B cell (primary cell): Measurements from ENCODE around the gene PRPS1. TPM values are rescaled to one million over a fixed set of nuclear protein-coding genes. Genes with fewer than 3 reads are reported as not detected.

Source experiments
- ATAC-seq: fragments of 200-7000 bp; cut with Tn5 transposase; one replicate; pipeline ENCODE4 v1.10.0; 2021; ENCODE audit warnings: low read depth, mild to moderate bottlenecking, moderate number of reproducible peaks, moderate library complexity
- CTCF ChIA-PET: fragments of 350-600 bp; sonication (Branson Sonifier 250); formaldehyde crosslinking; loops from one replicate; lab custom pipeline; 2021; ENCODE audit warnings: antibody characterized with exemption, inconsistent platforms; lab: Charles Lee
- POLR2A ChIA-PET: fragments of 350-600 bp; sonication (Branson Sonifier 250); formaldehyde crosslinking; loops from one replicate; lab custom pipeline; 2021; ENCODE audit warnings: antibody characterized with exemption; lab: Charles Lee
- DNase-seq: peaks from one replicate; pipeline ENCODE4 v3.0.0; 2013
- H2AFZ ChIP-seq: 2 replicates; pipeline ENCODE4 v1.6.1; 2012; ENCODE audit warnings: mild to moderate bottlenecking, low read depth, low read length; ENCODE audit not compliant: insufficient read depth, poor library complexity, severe bottlenecking
- H3K27ac ChIP-seq, 2 donors: 1 replicate in 1 of 2; 2 replicates in 1 of 2; pipeline ENCODE4 v1.5.1; 2012 to 2013; ENCODE audit warnings: low read length in 2 of 2, mild to moderate bottlenecking in 2 of 2, moderate library complexity in 1 of 2
- H3K27me3 ChIP-seq, 4 experiments: fragments of 200-600 bp in 1 of 4; sonication (generic) in 1 of 4; replicated peaks in 1 of 4; 1 replicate in 2 of 4; 2 replicates in 2 of 4; pipeline versions ENCODE4 v1.6.1 to v1.7.0; 2013 to 2016; ENCODE audit warnings: low read length in 3 of 4, mild to moderate bottlenecking in 2 of 4, mixed read lengths in 1 of 4, moderate library complexity in 1 of 4; ENCODE audit not compliant: insufficient read depth in 4 of 4, control insufficient read depth in 3 of 4; ENCODE audit errors: control extremely low read depth in 1 of 4
- H3K36me3 ChIP-seq, 2 experiments: replicated peaks in 1 of 2; 1 replicate in 1 of 2; 2 replicates in 1 of 2; pipeline versions ENCODE4 v1.6.1 to v1.7.1; 2013; ENCODE audit warnings: low read length in 1 of 2; ENCODE audit not compliant: insufficient read depth in 2 of 2, control insufficient read depth in 1 of 2; ENCODE audit errors: control extremely low read depth in 1 of 2, extremely low read depth in 1 of 2
- H3K4me1 ChIP-seq, 2 donors: fragments of 200-600 bp in 1 of 2; sonication (generic) in 1 of 2; 1 replicate in 1 of 2; 2 replicates in 1 of 2; pipeline versions ENCODE4 v1.5.1 to v1.6.1; 2013 to 2017; ENCODE audit warnings: low read length in 2 of 2; ENCODE audit not compliant: control insufficient read depth in 2 of 2, insufficient read depth in 2 of 2
- H3K4me2 ChIP-seq: replicated peaks from 2 replicates; pipeline ENCODE3; 2012; ENCODE audit warnings: mild to moderate bottlenecking, low read depth, low read length; ENCODE audit not compliant: poor library complexity, severe bottlenecking
- H3K4me3 ChIP-seq, 5 experiments: fragments of 200-600 bp in 1 of 5; sonication (generic) in 1 of 5; 1 replicate in 3 of 5; 2 replicates in 2 of 5; pipeline versions ENCODE4 v1.5.1 to v1.7.0; 2011 to 2016; ENCODE audit warnings: low read length in 4 of 5, mild to moderate bottlenecking in 4 of 5, low read depth in 2 of 5, control low read depth in 1 of 5, moderate library complexity in 1 of 5; ENCODE audit not compliant: insufficient read depth in 1 of 5; ENCODE audit errors: control extremely low read depth in 1 of 5, extremely low read depth in 1 of 5
- H3K79me2 ChIP-seq: fragments of 200-600 bp; sonication (generic); one replicate; pipeline ENCODE4 v1.6.0; 2016; ENCODE audit warnings: low read length; ENCODE audit not compliant: control insufficient read depth, insufficient read depth
- H3K9ac ChIP-seq: fragments of 200-600 bp; sonication (generic); 2 replicates; pipeline ENCODE4 v1.6.1; 2017; ENCODE audit warnings: mild to moderate bottlenecking, low read length, moderate library complexity
- H3K9me3 ChIP-seq, 3 donors: one replicate each; pipeline versions ENCODE4 v1.6.1 to v1.7.1; 2013; ENCODE audit warnings: low read length in 2 of 3; ENCODE audit not compliant: control insufficient read depth in 2 of 3, insufficient read depth in 1 of 3; ENCODE audit errors: control extremely low read depth in 1 of 3
- H4K20me1 ChIP-seq: 2 replicates; pipeline ENCODE4 v1.6.0; 2012; ENCODE audit warnings: mild to moderate bottlenecking, low read length; ENCODE audit not compliant: insufficient read depth, control insufficient read depth, poor library complexity, severe bottlenecking
- H3K27ac Mint-ChIP-seq: one replicate; pipeline ENCODE4 v1.8.0; 2021; ENCODE audit warnings: mixed read lengths
- H3K27me3 Mint-ChIP-seq: one replicate; pipeline ENCODE4 v1.8.0; 2021; ENCODE audit warnings: mixed read lengths
- H3K4me1 Mint-ChIP-seq: one replicate; pipeline ENCODE4 v1.8.0; 2021; ENCODE audit warnings: mixed read lengths
- H3K4me3 Mint-ChIP-seq: one replicate; pipeline ENCODE4 v1.8.0; 2021; ENCODE audit warnings: mixed read lengths
- H3K9me3 Mint-ChIP-seq: one replicate; pipeline ENCODE4 v1.8.0; 2022; ENCODE audit warnings: mixed read lengths; ENCODE audit not compliant: insufficient read depth
- CTCF ChIP-seq: fragments of 200-600 bp; IDR thresholded peaks from one replicate; pipeline ENCODE4 v1.8.0; 2022; ENCODE audit warnings: antibody characterized with exemption, mild to moderate bottlenecking
- EZH2 ChIP-seq: IDR thresholded peaks from 2 replicates; pipeline ENCODE4 v1.6.1; 2012; ENCODE audit warnings: borderline replicate concordance, low read depth, mild to moderate bottlenecking, moderate library complexity, low read length; ENCODE audit not compliant: insufficient read depth, poor library complexity, severe bottlenecking
- WGBS: methylation state at CpG from one replicate; pipeline ENCODE4 v1.1.5; 2013; ENCODE audit warnings: missing lambda C conversion rate; ENCODE audit not compliant: insufficient coverage; 5-methylcytosine and 5-hydroxymethylcytosine counted together
- intact Hi-C: fragments of 100-400 bp; cut with micrococcal nuclease; formaldehyde crosslinking; loops from one replicate; pipeline ENCODE4 v1.10.0; 2022
- polyA plus RNA-seq: library from polyadenylated mRNA; depleted of rRNA; stranded (reverse); fragments of >200 nt; gene quantifications from 2 replicates; pipeline ENCODE4 v1.2.3, GENCODE V29; 2012
- total RNA-seq, 2 donors: library from RNA; stranded (reverse); fragments of 120-200 nt in 1 of 2; gene quantifications; 1 replicate in 1 of 2; 2 replicates in 1 of 2; pipeline versions ENCODE4 v1.2.3 to v1.2.4, GENCODE V29; 2013 to 2022

Gene PRPS1
- total and polyA plus RNA-seq, 2 donors (not counting 1 experiment from before 2014, with no cell fraction given) = 42.2 to 52.1 TPM

GRCh38 chrX:107659768-107660167 lies 31.5 kb downstream of the PRPS1 start:
- no CpG with 5 or more reads among the region's 1 CpG for WGBS
- Histone ChIP-seq H3K27me3 (no peaks in the 10 kb centered on the region), H3K4me2 (no peak overlapping the region), H4K20me1 (no peaks in the 10 kb centered on the region), H3K79me2 (no peaks in the 10 kb centered on the region), H3K9me3 (no peaks in the 10 kb centered on the region), H3K4me1 (peaks cover 3 to 5% of the 10 kb centered on the region in 2 donors), H3K9ac (no peak overlapping the region), H3K27ac (no peak overlapping the region), H3K4me3 (no peak overlapping the region), H3K36me3 (no peaks in the 10 kb centered on the region), H2AFZ (no peak overlapping the region)
- intact Hi-C loops = loop anchor here (1.0 to 10.0 kb wide), 4 partner anchors 58 to 765 kb away; partner anchors contain the start of gene NCBP2L
- POLR2A ChIA-PET = interaction anchor here (0.8 kb wide), 1 partner anchor 56 kb away, joined by 3 read pairs; no protein-coding TSS in a partner anchor
- Mint-ChIP-seq H3K27me3 (no peaks in the 10 kb centered on the region), H3K27ac (no peak overlapping the region), H3K9me3 (no peaks in the 10 kb centered on the region), H3K4me3 (no peak overlapping the region), H3K4me1 (peaks cover 8% of the 10 kb centered on the region)
- peak; percentile 37 for ATAC-seq
- TF ChIP-seq CTCF = peak; percentile 58
- TF ChIP-seq EZH2 = no peak
- DNase-seq = peak; percentile 54
- CTCF ChIA-PET = interaction anchor here (0.5 to 11.5 kb wide), 24 partner anchors 9 to 544 kb away, joined by 3 to 246 read pairs (median 4); partner anchors contain the start of genes ATG4A, MID2, NCBP2L and PRPS1

- DNase-seq (no peak), ATAC-seq (no peak)
- CTCF ChIA-PET = interaction anchor here (0.8 to 11.5 kb wide), 4 partner anchors 9 to 114 kb away, joined by 3 to 246 read pairs (median 56); partner anchors contain the start of genes NCBP2L and TSC22D3
- Mint-ChIP-seq H3K4me3 (no peak overlapping the region), H3K27ac (no peak overlapping the region), H3K27me3 (no peaks in the 10 kb centered on the region), H3K9me3 (no peaks in the 10 kb centered on the region), H3K4me1 (peaks cover 6% of the 10 kb centered on the region)
- Histone ChIP-seq H4K20me1 (no peaks in the 10 kb centered on the region), H3K27me3 (no peaks in the 10 kb centered on the region), H2AFZ (no peak overlapping the region), H3K27ac (no peak overlapping the region), H3K79me2 (peaks cover 6% of the 10 kb centered on the region), H3K4me1 (no peaks in the 10 kb centered on the region), H3K36me3 (no peaks in the 10 kb centered on the region), H3K4me3 (no peak overlapping the region), H3K4me2 (no peak overlapping the region), H3K9ac (no peak overlapping the region), H3K9me3 (no peaks in the 10 kb centered on the region)
- POLR2A ChIA-PET = interaction anchor here (1.4 kb wide), 1 partner anchor 115 kb away, joined by 4 read pairs; the partner anchor contains the start of gene NCBP2L
- TF ChIP-seq EZH2 (no peak), CTCF (no peak)
- intact Hi-C loops = no loop called here
- 20% methylated on average over 1 of the region's 3 CpGs for WGBS
Measured at GRCh38 chrX:107662145-107662544, 33.8 kb downstream of the PRPS1 start.
